CD4-positive, alpha-beta T cell (primary cell): ENCODE measurements around the gene F10. TPM values are rescaled to one million over a fixed set of nuclear protein-coding genes. Genes with fewer than 3 reads are reported as not detected.

Source experiments
- ATAC-seq: fragments of 200-7000 bp; cut with Tn5 transposase; one replicate; pipeline ENCODE4 v1.10.0; 2022; ENCODE audit warnings: mild to moderate bottlenecking; ENCODE audit not compliant: poor library complexity
- CTCF ChIA-PET: fragments of 350-600 bp; sonication (Branson Sonifier 250); formaldehyde crosslinking; loops from one replicate; lab custom pipeline; 2021; ENCODE audit warnings: antibody characterized with exemption, inconsistent platforms; lab: Charles Lee
- POLR2A ChIA-PET: fragments of 350-600 bp; sonication (Branson Sonifier 250); formaldehyde crosslinking; loops from one replicate; lab custom pipeline; 2021; ENCODE audit warnings: antibody characterized with exemption, inconsistent platforms; lab: Charles Lee
- DNase-seq, 14 experiments: peaks; one replicate each; pipeline ENCODE4 v3.0.0-alpha.2; 2013 to 2020; ENCODE audit warnings: mixed read lengths in 2 of 14
- H3K27ac ChIP-seq, 2 donors: one replicate each; pipeline versions ENCODE4 v1.5.1 to v1.7.0; 2013; ENCODE audit warnings: low read length in 2 of 2, low read depth in 1 of 2, mild to moderate bottlenecking in 1 of 2
- H3K27me3 ChIP-seq, 2 experiments: 1 replicate in 1 of 2; 2 replicates in 1 of 2; pipeline versions ENCODE4 v1.6.1 to v1.7.0; 2013; ENCODE audit warnings: low read length in 2 of 2, control low read depth in 1 of 2, mild to moderate bottlenecking in 1 of 2, moderate library complexity in 1 of 2; ENCODE audit not compliant: insufficient read depth in 2 of 2, control insufficient read depth in 1 of 2
- H3K36me3 ChIP-seq: one replicate; pipeline ENCODE4 v1.6.1; 2013; ENCODE audit warnings: low read length, control low read depth; ENCODE audit not compliant: insufficient read depth
- H3K4me1 ChIP-seq: one replicate; pipeline ENCODE4 v1.6.1; 2013; ENCODE audit warnings: low read length, control low read depth; ENCODE audit not compliant: insufficient read depth
- H3K4me3 ChIP-seq: one replicate; pipeline ENCODE4 v1.5.1; 2013; ENCODE audit warnings: mild to moderate bottlenecking, low read length, moderate library complexity
- H3K9me3 ChIP-seq, 2 experiments: 1 replicate in 1 of 2; 2 replicates in 1 of 2; pipeline versions ENCODE4 v1.6.1 to v1.7.0; 2013; ENCODE audit warnings: low read length in 2 of 2, mild to moderate bottlenecking in 2 of 2, control low read depth in 1 of 2, moderate library complexity in 1 of 2; ENCODE audit not compliant: control insufficient read depth in 1 of 2, insufficient read depth in 1 of 2
- H3K27ac Mint-ChIP-seq: one replicate; pipeline ENCODE4 v1.8.0; 2020; ENCODE audit warnings: mixed read lengths
- H3K27me3 Mint-ChIP-seq: one replicate; pipeline ENCODE4 v1.8.0; 2021; ENCODE audit warnings: mixed read lengths
- H3K36me3 Mint-ChIP-seq: one replicate; pipeline ENCODE4 v1.8.0; 2021; ENCODE audit warnings: low read depth, mixed read lengths
- H3K4me1 Mint-ChIP-seq: one replicate; pipeline ENCODE4 v1.8.0; 2021; ENCODE audit warnings: low read depth, mixed read lengths
- H3K4me3 Mint-ChIP-seq: one replicate; pipeline ENCODE4 v1.8.0; 2020; ENCODE audit warnings: mild to moderate bottlenecking, mixed read lengths
- H3K9me3 Mint-ChIP-seq: one replicate; pipeline ENCODE4 v1.8.0; 2020; ENCODE audit warnings: mixed read lengths
- intact Hi-C, 2 experiments: fragments of 100-400 bp; cut with DNase I in 1 of 2; cut with micrococcal nuclease in 1 of 2; formaldehyde crosslinking; loops; one replicate each; pipeline versions ENCODE4 v1.15.1 to v1.9.0; 2023 to 2025; cut with DNase I, micrococcal nuclease
- polyA plus RNA-seq, 2 donors: library from polyadenylated mRNA; unstranded; fragments of 120-200 nt; gene quantifications; one replicate each; pipeline ENCODE4 v1.2.1, GENCODE V29; 2013
- total RNA-seq, 174 experiments: library from RNA in 2 of 174; stranded (reverse) in 2 of 174; gene quantifications; one replicate each; pipeline ENCODE4 v1.2.3 and lab custom pipeline; 2021 to 2026
- TF ChIP-seq, protein P1 (sequence below): fragments of 200-600 bp; IDR thresholded peaks from one replicate; pipeline ENCODE4 v1.8.0; 2022; ENCODE audit warnings: antibody characterized with exemption, mild to moderate bottlenecking

F10 gene
- total RNA-seq: not detected
- 0.08 TPM for polyA plus RNA-seq (2013, experiment 1 of 2)
- polyA plus RNA-seq (2013, experiment 2 of 2): 0.46 TPM
- 0 to 0.16 (median 0) reads per million in 172 experiments for total RNA-seq (lab: John Stamatoyannopoulos, UW)

GRCh38 chr13:113122550-113123225, at the start of gene F10:
F10 (plus strand) TSS chr13:113122799; CDS start chr13:113122856, 57 bp downstream.
- Histone ChIP-seq H3K9me3 (no peaks in the 10 kb centered on the region), H3K36me3 (no peaks in the 10 kb centered on the region), H3K4me1 (no peaks in the 10 kb centered on the region), H3K27me3 (peaks cover 0 to 4% of the 10 kb centered on the region in 2 experiments), H3K4me3 (no peak within 1 kb of the TSS), H3K27ac (no peak within 1 kb of the TSS)
- Mint-ChIP-seq H3K36me3 (no peaks in the 10 kb centered on the region), H3K27me3 (peaks cover 15% of the 10 kb centered on the region), H3K27ac (no peak within 1 kb of the TSS), H3K4me3 (no peak within 1 kb of the TSS), H3K9me3 (no peaks in the 10 kb centered on the region), H3K4me1 (no peaks in the 10 kb centered on the region)
- ATAC-seq (no peak), DNase-seq (no peak)
- TF ChIP-seq, protein P1, sequence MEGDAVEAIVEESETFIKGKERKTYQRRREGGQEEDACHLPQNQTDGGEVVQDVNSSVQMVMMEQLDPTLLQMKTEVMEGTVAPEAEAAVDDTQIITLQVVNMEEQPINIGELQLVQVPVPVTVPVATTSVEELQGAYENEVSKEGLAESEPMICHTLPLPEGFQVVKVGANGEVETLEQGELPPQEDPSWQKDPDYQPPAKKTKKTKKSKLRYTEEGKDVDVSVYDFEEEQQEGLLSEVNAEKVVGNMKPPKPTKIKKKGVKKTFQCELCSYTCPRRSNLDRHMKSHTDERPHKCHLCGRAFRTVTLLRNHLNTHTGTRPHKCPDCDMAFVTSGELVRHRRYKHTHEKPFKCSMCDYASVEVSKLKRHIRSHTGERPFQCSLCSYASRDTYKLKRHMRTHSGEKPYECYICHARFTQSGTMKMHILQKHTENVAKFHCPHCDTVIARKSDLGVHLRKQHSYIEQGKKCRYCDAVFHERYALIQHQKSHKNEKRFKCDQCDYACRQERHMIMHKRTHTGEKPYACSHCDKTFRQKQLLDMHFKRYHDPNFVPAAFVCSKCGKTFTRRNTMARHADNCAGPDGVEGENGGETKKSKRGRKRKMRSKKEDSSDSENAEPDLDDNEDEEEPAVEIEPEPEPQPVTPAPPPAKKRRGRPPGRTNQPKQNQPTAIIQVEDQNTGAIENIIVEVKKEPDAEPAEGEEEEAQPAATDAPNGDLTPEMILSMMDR: no peak
- POLR2A ChIA-PET: no interaction called here
- CTCF ChIA-PET: no interaction called here
- intact Hi-C loops: no loop called here

GRCh38 chr13:113073942-113074341, 48.7 kb upstream of the F10 start:
- DNase-seq (no peak), ATAC-seq (no peak)
- Histone ChIP-seq H3K36me3 (peaks cover 7% of the 10 kb centered on the region), H3K9me3 (peaks cover 0 to 4% of the 10 kb centered on the region in 2 experiments), H3K4me1 (no peaks in the 10 kb centered on the region), H3K4me3 (no peak overlapping the region), H3K27me3 (no peaks in the 10 kb centered on the region), H3K27ac (no peak overlapping the region)
- no peaks in the 10 kb centered on the region for H3K4me1 Mint-ChIP-seq
- ChIA-PET POLR2A (no interaction called here), CTCF (no interaction called here)
- no peaks in the 10 kb centered on the region for H3K9me3 Mint-ChIP-seq
- intact Hi-C loops: no loop called here
- H3K27me3 Mint-ChIP-seq: no peaks in the 10 kb centered on the region
- TF ChIP-seq, protein P1: no peak
- H3K27ac Mint-ChIP-seq: no peak overlapping the region
- H3K36me3 Mint-ChIP-seq: peaks cover 49% of the 10 kb centered on the region
- H3K4me3 Mint-ChIP-seq: no peak overlapping the region

GRCh38 chr13:113074401-113074800, 48.2 kb upstream of the F10 start:
- Histone ChIP-seq H3K27me3 (no peaks in the 10 kb centered on the region), H3K4me3 (no peak overlapping the region), H3K36me3 (peaks cover 7% of the 10 kb centered on the region), H3K9me3 (peaks cover 0 to 4% of the 10 kb centered on the region in 2 experiments), H3K4me1 (no peaks in the 10 kb centered on the region), H3K27ac (no peak overlapping the region)
- H3K4me1 Mint-ChIP-seq: no peaks in the 10 kb centered on the region
- TF ChIP-seq, protein P1: no peak
- no peaks in the 10 kb centered on the region for H3K27me3 Mint-ChIP-seq
- intact Hi-C loops: no loop called here
- ChIA-PET POLR2A (no interaction called here), CTCF (no interaction called here)
- ATAC-seq (no peak), DNase-seq (no peak)
- H3K36me3 Mint-ChIP-seq: peaks cover 49% of the 10 kb centered on the region
- H3K9me3 Mint-ChIP-seq: no peaks in the 10 kb centered on the region
- H3K27ac Mint-ChIP-seq: no peak overlapping the region
- no peak overlapping the region for H3K4me3 Mint-ChIP-seq
